ENCODE measurements around the gene SAG.

Gene SAG

DNA sequence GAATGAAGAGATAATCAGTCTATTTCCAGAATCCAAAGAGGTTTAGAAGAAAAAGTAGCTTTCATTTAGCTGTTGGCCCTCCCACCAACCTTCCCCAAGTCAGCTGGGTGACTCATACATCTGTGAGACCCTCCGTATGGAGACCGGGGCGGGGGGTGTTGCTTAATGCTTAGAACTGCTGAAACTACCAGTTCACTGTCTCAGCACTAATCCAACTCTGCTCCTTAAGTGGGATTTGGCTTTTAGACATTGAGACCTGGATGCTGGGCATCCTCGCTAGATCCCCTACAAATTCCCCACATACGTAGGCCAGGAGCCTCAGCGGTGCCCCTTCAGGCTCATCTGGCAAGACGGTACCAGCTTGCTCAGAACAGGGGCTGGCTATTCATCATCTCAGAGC is at the start of gene SAG:
Gene SAG (plus strand): TSS at position 252 of the 400 bp plus-strand sequence. CDS start 1,374 bp downstream, outside the sequence.
- no peak for DNase-seq

DNA sequence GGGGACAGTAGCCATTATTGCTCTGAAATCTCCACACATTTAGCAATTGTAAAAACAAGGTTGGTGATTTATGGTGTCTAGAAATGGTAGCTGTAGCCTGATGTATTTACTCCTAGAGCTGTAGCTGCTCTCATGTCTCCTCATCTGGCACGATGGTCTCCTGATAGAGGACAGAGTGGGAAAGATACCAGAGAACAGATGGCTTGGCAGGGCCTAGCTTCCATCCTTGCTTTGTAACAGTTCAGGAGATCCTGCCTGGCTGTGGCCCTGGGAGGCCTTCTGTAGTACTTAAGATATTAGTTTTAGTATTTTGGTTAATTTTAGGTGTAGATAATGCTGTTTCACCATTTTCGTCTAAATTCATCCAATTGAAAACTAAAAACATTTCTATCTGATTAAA is 49.4 kb upstream of the SAG start:
- no peak for DNase-seq

DNA sequence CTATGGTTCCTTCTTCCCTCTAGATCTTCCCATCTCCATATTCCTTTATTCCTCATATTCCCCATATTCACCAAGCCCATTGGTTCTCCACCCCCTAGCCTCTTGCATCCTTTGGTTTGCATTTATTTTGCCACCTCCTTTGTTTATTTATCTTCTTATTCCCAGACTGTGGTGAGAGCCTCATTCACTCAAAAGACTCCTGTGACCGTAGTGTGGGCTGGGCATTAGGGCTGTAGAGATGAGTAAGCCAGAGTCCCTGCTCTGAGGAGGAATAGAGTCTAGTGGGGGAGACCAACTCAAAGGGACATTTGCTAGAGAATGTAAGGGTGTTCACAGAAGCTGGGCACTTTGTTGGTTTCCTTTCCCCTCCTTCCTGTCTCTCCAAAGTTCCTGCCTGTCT is 47.9 kb upstream of the SAG start:
- no peak for DNase-seq

DNA sequence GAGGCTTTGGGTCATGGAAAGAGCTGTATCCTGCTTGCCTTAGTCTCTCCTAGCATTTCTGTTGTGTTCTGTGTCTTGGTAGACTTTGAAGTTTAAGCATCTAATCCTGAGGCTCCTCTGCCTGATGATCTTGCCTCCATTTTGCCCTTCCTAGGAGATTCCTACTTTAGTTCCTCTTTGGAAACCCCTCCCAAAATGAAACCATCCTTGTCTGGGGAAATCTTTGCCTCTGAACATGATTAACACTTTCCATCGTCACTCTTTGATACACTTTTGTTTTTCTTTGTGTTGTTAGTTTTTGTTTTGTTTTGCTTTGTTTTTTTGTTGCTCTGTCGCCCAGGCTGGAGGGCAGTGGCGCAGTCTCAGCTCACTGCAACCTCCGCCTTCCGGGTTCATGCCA is 47.0 kb upstream of the SAG start:
- no peak for DNase-seq

DNA sequence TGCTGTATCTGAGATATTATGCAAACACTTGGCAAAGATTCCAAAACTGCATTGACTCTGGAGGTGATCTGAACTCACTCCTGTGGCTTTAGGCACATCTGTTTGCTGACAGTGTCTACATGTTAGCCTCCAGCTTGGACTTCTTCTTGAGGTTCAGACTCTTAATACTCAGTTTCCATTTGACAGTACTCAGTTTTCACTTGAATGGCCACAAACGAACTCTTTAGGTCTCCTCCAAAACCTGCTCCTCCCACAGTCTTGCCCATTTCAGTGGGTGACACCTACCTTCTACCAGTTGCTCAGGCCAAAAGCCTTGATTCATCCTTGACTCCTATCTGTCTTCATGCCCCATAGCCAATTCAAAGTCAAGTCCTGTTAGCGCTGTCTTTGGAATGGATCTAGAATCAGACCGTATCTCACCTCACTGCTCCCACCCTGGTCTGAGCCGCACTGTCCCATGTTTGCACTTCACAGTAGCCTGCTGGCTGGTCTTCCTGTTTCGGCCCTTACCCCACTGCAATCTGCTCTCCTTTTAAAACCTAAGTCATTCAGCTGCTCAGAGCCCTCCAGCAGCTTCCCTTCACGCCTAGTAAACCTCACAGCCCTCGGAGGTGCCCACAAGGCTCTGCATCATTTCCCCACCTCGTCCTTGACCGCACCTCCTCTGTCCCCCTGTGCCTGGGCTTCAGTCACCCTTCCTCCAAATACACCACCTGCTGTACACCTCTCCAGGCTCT is 45.6 kb upstream of the SAG start:
- DNase-seq: no peak

DNA sequence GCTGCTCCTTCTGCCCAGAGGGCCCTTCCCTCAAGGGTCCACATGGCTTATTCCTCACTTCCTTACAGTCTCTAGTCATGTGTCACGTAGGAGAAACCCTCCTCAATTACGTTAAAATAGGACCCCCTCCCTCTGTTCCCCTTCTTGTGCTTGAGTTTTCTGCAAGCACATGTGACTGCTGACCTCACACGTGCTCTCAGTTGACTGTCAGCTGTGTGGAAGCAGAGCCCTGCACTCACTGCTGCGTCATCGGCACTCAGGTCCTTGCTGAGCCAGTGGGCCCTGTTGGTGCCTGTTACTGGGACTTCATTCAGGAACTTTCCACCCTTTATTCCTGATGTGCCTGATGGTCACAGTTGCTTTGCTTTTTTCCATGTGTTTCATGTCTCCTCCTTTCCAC is 45.1 kb upstream of the SAG start:
- no peak for DNase-seq

DNA sequence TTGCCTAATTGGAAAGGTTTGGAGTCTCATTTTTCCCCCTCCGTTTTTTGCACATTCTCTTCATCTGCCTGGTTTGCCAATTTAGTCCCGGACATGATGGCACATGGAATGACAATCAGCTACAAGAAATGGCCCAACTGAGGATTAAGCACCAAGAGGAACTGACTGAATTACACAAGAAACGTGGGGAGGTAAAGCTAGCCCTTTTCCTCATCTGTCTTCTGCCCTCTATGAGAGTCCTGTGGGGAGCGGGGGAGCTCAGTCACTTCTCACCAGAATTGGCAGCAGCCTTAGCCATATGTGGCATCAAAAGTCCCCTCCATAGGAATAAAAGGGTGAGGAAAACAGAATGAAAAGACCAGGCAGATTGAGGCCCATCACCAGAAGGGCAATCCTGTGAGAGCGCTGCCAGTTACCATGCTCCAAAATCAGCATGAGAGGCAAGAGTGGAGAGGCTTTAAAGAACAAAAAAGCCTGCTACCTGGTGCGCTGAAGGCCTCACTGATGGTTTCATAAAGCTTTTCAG is 44.5 kb upstream of the SAG start:
- DNase-seq: no peak

DNA sequence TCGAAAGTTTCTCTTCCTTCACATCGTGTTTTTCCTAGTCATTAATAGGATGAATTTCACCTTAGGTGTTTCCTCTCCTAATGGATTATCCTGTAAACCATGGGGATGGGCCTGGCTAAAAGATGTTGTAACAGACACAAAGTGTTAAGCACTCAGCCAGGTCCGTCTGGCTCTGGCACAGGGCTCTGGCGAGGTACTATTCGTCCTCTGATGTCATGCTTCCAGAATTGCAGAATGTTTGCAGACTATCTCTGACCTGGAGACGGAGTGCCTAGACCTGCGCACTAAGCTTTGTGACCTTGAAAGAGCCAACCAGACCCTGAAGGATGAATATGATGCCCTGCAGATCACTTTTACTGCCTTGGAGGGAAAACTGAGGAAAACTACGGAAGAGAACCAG is 42.9 kb upstream of the SAG start:
- DNase-seq: no peak

DNA sequence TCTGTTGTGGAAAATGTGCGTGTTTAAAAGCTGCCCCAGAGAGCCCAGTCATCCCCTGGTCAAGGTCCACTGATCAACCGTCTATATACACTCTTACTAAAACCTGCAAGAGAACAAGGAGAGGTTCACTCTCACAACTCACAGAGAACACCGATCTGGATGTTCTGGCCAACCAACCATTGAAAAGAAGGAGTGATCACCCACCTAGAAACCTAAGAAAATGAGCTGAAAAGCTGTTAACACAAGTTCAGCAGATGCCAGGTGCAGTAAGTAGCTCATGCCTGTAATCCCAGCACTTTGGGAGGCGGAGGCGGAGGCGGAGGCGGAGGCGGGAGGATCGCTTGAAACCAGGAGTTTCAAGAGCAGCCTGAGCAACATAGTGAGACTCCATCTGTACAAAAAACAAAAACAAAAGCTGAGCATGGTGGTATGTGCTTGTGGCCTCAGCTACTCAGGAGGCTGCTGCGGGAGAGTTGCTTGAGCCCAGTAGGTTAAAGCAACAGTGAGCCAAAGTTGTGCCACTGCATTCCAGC is 41.7 kb upstream of the SAG start:
- DNase-seq: no peak

DNA sequence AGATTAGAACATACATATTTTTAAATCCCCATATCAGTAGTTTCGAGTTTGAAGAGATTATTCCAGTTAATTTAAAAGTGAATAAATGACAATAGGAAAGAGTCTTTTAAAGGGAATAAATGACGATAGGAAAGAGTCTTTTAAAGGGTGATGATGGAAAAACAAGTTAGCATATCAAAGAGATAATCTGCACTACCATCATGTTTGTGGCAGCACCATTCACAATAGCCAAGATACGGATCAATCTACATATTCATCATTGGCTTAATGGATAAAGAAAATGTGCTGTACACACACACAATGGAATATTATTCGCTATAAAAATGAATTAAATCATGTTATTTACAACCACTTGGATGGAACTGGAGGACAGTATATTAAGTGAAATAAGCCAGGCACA is 41.1 kb upstream of the SAG start:
- DNase-seq: no peak

DNA sequence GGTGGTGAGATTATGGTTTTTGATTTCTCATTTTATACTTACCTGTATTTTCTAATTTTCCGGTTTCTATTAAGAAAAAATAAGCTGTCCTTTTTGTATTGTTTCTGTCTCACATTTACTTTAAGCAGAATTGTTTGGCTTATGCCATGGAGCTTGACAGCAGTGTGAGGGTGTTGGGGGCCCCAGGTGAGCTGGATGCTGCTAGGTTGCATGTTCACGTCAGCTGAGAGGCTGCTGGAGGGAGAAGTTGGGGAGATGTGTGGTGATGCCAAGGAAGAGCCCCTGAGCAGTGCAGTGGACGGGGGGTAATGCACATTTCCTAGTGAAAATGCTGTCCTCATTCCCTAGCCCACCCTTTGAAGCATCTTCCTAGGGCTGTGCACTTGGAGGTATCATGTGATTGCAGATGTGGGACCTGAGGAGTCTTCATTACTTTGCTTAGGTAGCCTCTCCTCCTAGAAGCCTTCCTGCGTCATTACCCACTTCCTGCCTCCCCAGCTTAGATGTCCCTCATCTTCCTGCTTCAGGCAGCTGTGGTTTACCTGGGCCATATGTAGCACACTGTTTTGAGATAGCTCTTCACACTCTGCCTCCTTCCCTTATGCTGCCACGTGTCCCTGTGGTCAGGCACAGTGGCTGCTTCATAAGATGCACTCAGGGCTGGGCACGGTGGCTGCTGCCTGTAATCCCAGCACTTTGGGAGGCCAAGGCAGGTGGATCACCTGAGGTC is 39.9 kb upstream of the SAG start:
- DNase-seq: peak; percentile 37 to 45

DNA sequence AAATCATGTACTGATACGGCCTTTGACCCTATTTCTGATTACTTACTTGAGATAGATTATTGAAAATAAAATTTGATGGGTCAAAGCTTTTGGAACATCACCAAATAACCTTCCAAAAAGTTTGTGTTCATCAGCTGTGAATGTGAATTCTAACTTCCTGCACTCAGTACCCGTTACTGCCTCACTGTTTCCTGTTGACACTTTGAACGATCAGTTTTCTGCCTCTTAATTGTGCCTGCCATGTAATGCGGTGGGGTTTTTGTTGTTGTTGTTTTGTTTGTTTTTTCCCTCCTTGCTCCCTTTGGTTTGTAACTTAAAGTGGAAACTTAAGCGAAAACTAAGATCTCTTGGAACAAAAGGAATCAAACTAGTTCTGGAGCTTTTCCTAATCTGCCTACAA is 37.2 kb upstream of the SAG start:
- no peak for DNase-seq

DNA sequence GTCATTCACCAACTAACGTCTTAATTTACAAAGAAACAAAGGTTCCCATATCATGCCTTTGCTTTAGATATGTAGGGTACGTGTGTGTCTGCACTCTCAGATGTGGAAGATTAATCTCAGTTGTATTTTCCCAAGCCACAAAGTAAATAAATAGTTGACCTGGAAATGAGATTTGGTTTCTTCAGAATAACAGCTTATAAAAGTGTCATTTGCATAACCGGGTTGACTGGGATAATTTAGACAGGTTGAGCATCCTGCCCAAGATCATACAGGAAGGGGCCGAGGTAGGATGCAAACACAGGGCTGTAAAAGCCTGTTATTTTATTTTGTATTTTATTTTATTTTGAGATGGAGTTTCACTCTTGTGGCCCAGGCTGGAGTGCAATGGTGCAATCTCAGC is 36.7 kb upstream of the SAG start:
- no peak for DNase-seq

DNA sequence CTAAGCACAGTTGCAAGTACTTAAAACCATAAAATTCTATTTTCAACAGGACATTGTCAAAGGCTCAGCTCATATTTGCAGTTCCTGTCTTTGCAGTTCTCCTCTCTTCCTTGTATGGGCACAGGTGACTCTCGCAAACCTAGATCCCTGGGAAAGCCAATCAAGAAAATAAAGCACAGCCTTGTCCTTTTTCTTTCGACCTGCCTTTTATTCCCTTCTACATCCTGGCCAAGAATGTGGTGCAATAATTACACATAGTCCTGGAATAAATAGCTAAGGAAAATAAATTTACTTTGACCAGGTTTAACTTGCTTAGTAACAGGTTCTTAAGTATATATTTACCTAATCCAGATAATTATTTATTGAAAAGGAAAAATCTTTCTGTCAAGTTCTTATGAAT is 35.9 kb upstream of the SAG start:
- no peak for DNase-seq

DNA sequence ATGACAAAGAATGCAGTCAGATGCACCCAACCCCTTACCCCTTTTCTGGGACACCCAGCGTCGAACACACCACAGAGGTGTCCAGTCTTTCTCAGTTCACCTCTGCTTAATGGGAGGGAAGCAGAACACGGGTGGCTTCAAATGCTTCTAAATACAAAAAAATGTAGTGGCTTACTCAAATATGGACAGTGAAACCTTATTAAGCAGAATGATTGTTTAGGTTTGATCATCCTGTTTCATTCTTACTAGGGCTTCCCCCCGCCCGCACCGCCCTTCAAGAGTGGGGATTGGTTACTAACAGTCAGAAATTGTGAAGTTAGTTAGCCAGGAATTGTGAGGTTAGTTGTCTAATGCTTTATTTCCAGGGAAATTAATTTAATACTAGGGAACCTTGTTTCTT is 34.5 kb upstream of the SAG start:
- DNase-seq: no peak

DNA sequence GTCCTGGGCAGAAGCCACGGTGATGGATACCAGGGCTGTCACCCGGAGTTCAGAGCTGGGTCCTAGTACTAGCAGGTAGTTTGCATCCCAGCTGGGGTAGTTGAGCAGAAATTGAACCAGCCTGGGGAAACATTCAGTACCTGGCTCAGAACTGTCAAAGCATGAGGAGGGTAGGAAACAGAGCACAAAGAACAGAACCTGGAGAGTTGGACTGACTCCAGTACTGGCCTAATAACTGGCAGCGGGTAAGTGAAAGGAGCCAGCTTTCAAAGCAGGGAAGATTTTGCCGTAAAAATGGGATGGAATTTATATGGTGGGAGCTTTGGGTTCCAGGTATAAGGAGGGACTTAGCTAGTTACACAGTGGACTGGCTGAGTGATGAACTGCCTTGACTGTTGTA is 32.4 kb upstream of the SAG start:
- no peak for DNase-seq

DNA sequence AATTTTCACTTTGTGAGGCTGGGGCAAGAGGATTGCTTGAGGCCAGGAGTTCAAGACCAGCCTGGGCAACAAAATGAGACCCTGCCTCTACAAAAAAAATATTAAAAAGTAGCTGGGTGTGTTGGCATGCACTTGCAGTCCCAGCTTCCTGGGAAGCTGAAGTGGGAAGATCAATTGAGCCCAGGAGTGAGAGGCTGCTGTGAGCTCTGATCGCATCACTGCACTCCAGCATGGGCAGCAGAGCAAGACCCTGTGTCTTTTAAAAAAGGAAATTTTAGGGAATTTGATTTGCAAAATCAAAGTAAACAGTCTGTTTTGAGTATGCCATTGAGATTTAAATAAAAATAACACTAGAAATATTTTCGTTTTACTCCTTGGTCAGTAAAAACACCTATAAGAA is 28.7 kb upstream of the SAG start:
- DNase-seq: no peak

DNA sequence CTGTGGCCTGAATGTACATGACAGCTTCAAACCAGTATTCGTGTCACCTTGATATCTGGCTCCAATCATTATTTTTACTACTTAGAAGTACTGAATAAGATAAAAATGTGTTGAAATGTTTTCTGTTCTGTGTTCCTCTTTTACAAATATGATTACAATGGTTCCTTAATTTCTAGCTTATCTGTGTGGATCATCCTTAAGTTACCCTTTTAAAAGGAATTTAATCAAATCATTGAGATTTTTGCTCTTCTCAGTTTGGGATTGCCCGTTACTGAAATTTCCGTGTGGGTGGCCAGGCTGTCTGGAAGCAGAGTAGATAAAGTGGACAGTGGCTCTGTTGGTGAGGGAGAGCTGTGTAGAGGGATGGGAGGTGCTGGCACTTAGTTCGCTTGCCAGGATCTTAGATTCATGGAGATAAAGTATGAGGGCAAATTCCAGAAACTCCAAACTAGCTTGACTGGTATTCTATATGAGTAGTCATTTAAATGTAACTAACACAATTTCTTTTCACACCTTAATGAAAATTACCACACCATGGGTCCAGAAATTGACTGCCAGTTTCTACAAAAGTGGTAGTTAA is 27.4 kb upstream of the SAG start:
- DNase-seq: no peak

DNA sequence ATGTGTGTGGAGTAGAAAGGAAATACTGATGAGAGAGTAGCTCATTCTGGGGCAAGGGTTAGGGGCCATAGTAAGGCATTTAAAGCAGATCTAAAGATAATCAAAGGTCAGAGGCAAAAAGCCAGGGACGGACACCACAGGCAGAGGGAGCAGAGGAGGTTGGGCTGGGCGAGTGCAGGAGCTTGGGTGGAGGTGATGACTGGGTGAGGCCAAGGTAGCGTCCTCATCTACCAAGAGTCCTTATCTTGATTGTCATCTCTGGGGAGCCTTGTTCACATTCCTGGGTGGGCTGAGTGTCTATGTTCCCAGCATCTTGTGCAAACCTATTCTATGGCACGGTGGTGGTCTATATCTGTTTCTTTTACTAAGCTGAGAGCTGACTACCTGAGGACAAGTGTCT is 26.1 kb upstream of the SAG start:
- DNase-seq: no peak

DNA sequence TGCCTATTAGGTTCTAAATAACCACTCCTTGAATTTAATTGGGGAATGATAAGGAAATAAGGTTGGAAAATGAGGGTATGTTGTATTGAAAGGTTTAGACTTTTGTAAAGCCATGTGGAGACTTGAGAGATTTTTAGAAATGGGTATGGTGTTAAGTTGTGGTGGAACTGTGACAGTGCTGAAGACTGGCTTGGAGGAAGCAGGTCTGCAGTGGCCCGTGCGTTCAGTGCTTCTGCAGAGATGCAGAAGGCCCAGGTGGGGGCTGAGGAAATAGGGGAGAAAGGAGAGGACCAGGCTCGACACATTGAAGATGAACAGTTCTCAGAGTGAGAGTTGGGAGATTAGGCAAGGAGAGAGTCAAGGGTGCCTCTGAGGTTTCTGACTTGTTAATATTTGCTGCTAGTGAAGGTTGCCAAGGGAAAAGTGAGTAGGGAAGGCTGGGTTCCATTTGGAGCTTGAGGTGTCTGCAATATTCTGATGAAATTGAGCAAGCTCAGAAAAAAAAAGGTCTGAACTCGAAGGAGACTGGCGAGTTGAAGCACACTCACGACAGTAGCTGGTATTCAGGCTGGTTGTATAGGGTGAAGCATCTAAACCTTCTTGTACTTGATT is 25.5 kb upstream of the SAG start:
- DNase-seq: no peak

DNA sequence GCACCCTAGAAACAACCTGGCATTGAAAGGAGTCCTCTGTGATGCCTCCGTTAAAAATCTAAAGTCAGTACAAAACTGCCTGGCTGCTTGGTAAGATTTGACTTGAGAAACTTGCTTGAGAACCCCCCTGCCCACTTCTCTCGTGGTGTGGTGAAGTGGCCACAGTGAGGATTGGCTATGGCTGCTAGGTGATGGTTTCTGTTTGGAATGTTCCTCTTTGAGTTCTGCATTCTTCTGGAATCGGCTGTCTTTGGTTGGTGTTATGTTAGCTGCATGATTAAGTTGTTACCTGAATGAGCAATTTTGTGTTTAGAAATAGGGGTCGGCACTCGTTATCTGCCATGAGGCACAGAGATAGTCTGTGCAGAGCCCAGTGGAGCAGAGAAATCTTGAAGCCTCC is 21.7 kb upstream of the SAG start:
- DNase-seq: no peak

DNA sequence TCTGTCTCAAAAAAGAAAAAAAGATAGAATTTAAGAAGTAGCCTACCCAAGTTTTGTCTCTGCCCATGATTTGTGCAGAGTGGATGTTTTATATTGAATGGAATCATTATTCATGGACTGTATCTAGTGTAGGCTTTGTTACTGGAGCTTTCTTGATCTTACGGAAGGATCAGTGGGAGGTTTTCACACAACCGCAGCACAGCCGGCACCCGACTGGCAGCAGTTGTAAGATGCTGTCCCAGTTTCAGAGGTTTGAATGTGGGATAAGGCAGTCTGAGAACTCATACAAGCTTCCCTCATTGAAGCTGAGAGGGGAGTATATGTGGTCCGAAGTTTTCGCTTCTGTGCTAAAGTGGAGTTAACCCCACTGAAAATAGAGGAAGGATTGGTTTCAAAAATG is 19.7 kb upstream of the SAG start:
- DNase-seq: no peak

DNA sequence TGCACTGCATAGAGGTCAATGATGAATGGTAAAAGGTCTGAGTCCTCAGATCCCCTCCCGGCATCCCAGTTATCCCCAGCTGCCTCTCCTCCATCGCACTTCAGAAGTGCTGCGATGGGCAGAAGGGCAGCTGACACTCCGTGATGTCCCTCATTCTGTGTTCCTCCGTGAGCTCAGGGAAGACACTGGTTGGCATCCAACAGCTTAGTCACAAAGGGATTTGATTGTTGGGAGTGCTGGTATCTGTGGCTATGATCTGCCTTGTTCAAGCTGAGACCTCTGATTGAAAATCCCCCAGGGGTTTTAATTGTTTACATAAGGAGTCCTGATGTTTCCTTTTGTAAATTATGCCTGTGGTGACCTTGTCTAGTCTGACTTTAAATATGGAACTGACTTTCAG is 19.0 kb upstream of the SAG start:
- no peak for DNase-seq

DNA sequence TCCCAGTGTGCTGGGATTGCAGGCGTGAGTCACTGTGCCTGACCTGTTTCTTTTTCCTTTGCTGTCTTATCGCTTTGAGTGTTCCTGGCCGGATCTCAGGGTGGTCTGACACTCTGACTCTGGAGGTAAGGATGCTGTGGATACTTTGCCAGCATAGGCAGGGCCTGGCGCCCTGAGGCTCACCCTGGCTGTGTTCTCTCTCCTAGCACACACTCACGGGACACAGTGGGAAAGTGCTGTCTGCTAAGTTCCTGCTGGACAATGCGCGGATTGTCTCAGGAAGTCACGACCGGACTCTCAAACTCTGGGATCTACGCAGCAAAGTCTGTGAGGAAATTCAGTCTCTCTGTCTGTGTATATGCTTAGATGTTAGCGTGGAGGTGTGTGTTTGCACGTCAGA is 18.0 kb upstream of the SAG start:
- DNase-seq: no peak

Measured in stimulated activated CD4-positive, alpha-beta T cell treated with anti-CD3 and anti-CD28 coated beads, Interleukin-2, amount 100 ng/mL, for 48 hours (primary cell).